HUES64 (cell line): ENCODE results near the gene ACBD6.

Experiments
- H3K27ac ChIP-seq: 2 replicates; pipeline ENCODE4 v1.7.0; 2013; ENCODE audit warnings: low read depth, low read length, inconsistent platforms
- H3K27me3 ChIP-seq: 2 replicates; pipeline ENCODE4 v1.6.1; 2013; ENCODE audit warnings: mild to moderate bottlenecking, low read length; ENCODE audit not compliant: insufficient read depth
- H3K36me3 ChIP-seq: 2 replicates; pipeline ENCODE4 v1.6.1; 2013; ENCODE audit warnings: mild to moderate bottlenecking, low read length; ENCODE audit not compliant: insufficient read depth
- H3K4me1 ChIP-seq: 2 replicates; pipeline ENCODE4 v1.6.1; 2013; ENCODE audit warnings: mild to moderate bottlenecking, low read length, moderate library complexity; ENCODE audit not compliant: insufficient read depth
- H3K4me3 ChIP-seq: 2 replicates; pipeline ENCODE4 v1.5.1; 2013; ENCODE audit warnings: mild to moderate bottlenecking, low read length, moderate library complexity
- H3K9ac ChIP-seq: 2 replicates; pipeline ENCODE4 v1.6.1; 2013; ENCODE audit warnings: mild to moderate bottlenecking, low read depth, low read length
- H3K9me3 ChIP-seq: 2 replicates; pipeline ENCODE4 v1.6.1; 2013; ENCODE audit warnings: low read depth, low read length; ENCODE audit not compliant: insufficient read depth
- WGBS: fragments of 150-250, 120-280 bp; methylation state at CpG from one replicate; pipeline ENCODE4 v1.1.7; 2013; ENCODE audit warnings: missing lambda C conversion rate; 5-methylcytosine and 5-hydroxymethylcytosine counted together

The ACBD6 gene

GRCh38 chr1:180248176-180248575 lies 254.2 kb downstream of the ACBD6 start:
- Histone ChIP-seq H3K4me3 (no peak overlapping the region), H3K9me3 (no peaks in the 10 kb centered on the region), H3K4me1 (peaks cover 17% of the 10 kb centered on the region), H3K36me3 (no peaks in the 10 kb centered on the region), H3K9ac (no peak overlapping the region), H3K27ac (no peak overlapping the region), H3K27me3 (no peaks in the 10 kb centered on the region)
- WGBS: 94% methylated on average over 7 of the region's 7 CpGs

GRCh38 chr1:180247580-180247979 lies 254.8 kb downstream of the ACBD6 start:
- no peak overlapping the region for H3K27ac ChIP-seq
- H3K4me1 ChIP-seq: peaks cover 22% of the 10 kb centered on the region
- H3K27me3 ChIP-seq: no peaks in the 10 kb centered on the region
- no peaks in the 10 kb centered on the region for H3K9me3 ChIP-seq
- no peak overlapping the region for H3K4me3 ChIP-seq
- no peak overlapping the region for H3K9ac ChIP-seq
- 91% methylated on average over 4 of the region's 4 CpGs for WGBS
- H3K36me3 ChIP-seq: no peaks in the 10 kb centered on the region

GRCh38 chr1:180247061-180247460 lies 255.3 kb downstream of the ACBD6 start:
- H3K4me3 ChIP-seq: no peak overlapping the region
- H3K27ac ChIP-seq: no peak overlapping the region
- H3K4me1 ChIP-seq: peaks cover 24% of the 10 kb centered on the region
- WGBS: 80% methylated on average over 3 of the region's 3 CpGs
- H3K27me3 ChIP-seq: no peaks in the 10 kb centered on the region
- no peaks in the 10 kb centered on the region for H3K36me3 ChIP-seq
- H3K9me3 ChIP-seq: no peaks in the 10 kb centered on the region
- H3K9ac ChIP-seq: no peak overlapping the region

GRCh38 chr1:180246579-180246978 lies 255.8 kb downstream of the ACBD6 start:
- Histone ChIP-seq H3K4me1 (peaks cover 24% of the 10 kb centered on the region), H3K9me3 (no peaks in the 10 kb centered on the region), H3K9ac (no peak overlapping the region), H3K36me3 (no peaks in the 10 kb centered on the region), H3K27ac (no peak overlapping the region), H3K27me3 (peaks cover under 1% of the 10 kb centered on the region; the same call in 1 of the 2 replicates), H3K4me3 (no peak overlapping the region)
- WGBS: 97% methylated on average over 5 of the region's 5 CpGs

- 76% methylated on average over 6 of the region's 6 CpGs for WGBS
- no peak overlapping the region for H3K9ac ChIP-seq
- H3K27me3 ChIP-seq: peaks cover 16% of the 10 kb centered on the region
- H3K4me3 ChIP-seq: no peak overlapping the region
- H3K9me3 ChIP-seq: no peaks in the 10 kb centered on the region
- H3K4me1 ChIP-seq: peaks cover 38% of the 10 kb centered on the region
- H3K36me3 ChIP-seq: no peaks in the 10 kb centered on the region
- no peak overlapping the region for H3K27ac ChIP-seq
Measured at GRCh38 chr1:180244840-180245239, 257.5 kb downstream of the ACBD6 start.

GRCh38 chr1:180243517-180244221 lies 258.7 kb downstream of the ACBD6 start:
- H3K27ac ChIP-seq: no peak overlapping the region
- no peak overlapping the region for H3K4me3 ChIP-seq
- no peaks in the 10 kb centered on the region for H3K36me3 ChIP-seq
- H3K9ac ChIP-seq: no peak overlapping the region
- 92% methylated on average over 11 of the region's 11 CpGs for WGBS
- peaks cover 47% of the 10 kb centered on the region for H3K4me1 ChIP-seq
- H3K9me3 ChIP-seq: no peaks in the 10 kb centered on the region
- peaks cover 27% of the 10 kb centered on the region for H3K27me3 ChIP-seq

GRCh38 chr1:180241716-180242544 lies 260.4 kb downstream of the ACBD6 start:
- no peaks in the 10 kb centered on the region for H3K36me3 ChIP-seq
- peaks cover 44% of the 10 kb centered on the region for H3K27me3 ChIP-seq
- peaks cover 55% of the 10 kb centered on the region for H3K4me1 ChIP-seq
- 81% methylated on average over 8 of the region's 8 CpGs for WGBS
- no peak overlapping the region for H3K9ac ChIP-seq
- H3K4me3 ChIP-seq: no peak overlapping the region
- no peak overlapping the region for H3K27ac ChIP-seq
- no peaks in the 10 kb centered on the region for H3K9me3 ChIP-seq

GRCh38 chr1:180239145-180240096 lies 263.0 kb downstream of the ACBD6 start:
- no peaks in the 10 kb centered on the region for H3K36me3 ChIP-seq
- 4% methylated on average over 9 of the region's 10 CpGs for WGBS
- no peaks in the 10 kb centered on the region for H3K9me3 ChIP-seq
- peak overlapping the region; percentile 85; the same call in 1 of the 2 replicates for H3K27ac ChIP-seq
- peaks cover 70% of the 10 kb centered on the region for H3K27me3 ChIP-seq
- H3K4me3 ChIP-seq: peak overlapping the region; percentile 39; the same call in 1 of the 2 replicates
- H3K4me1 ChIP-seq: peaks cover 64% of the 10 kb centered on the region
- H3K9ac ChIP-seq: no peak overlapping the region

- H3K4me1 ChIP-seq: peaks cover 64% of the 10 kb centered on the region
- WGBS: 38% methylated on average over 6 of the region's 7 CpGs
- no peaks in the 10 kb centered on the region for H3K9me3 ChIP-seq
- H3K27ac ChIP-seq: peak overlapping the region; percentile 85; the same call in 1 of the 2 replicates
- H3K9ac ChIP-seq: no peak overlapping the region
- no peaks in the 10 kb centered on the region for H3K36me3 ChIP-seq
- peaks cover 77% of the 10 kb centered on the region for H3K27me3 ChIP-seq
- peak overlapping the region; percentile 39 for H3K4me3 ChIP-seq
Measured at GRCh38 chr1:180238675-180239074, 263.7 kb downstream of the ACBD6 start.
